HCT116 (cell line): Measurements from ENCODE around the gene DPH1.

Experiments used
- CTCF ChIP-seq, 3 experiments: fragments of 200-600 bp in 1 of 3; sonication (generic) in 1 of 3; IDR thresholded peaks in 2 of 3; conservative IDR thresholded peaks in 1 of 3; 2 replicates each; pipeline ENCODE4 v1.5.1; 2012 to 2017; ENCODE audit warnings: low read depth in 2 of 3, low read length in 2 of 3, antibody characterized with exemption in 1 of 3, borderline replicate concordance in 1 of 3, control low read depth in 1 of 3, mild to moderate bottlenecking in 1 of 3, mixed read lengths in 1 of 3, mixed run types in 1 of 3, moderate library complexity in 1 of 3; ENCODE audit not compliant: insufficient read depth in 1 of 3
- MAX ChIP-seq: IDR thresholded peaks from 2 replicates; pipeline ENCODE4 v1.6.1; 2012

DNA sequence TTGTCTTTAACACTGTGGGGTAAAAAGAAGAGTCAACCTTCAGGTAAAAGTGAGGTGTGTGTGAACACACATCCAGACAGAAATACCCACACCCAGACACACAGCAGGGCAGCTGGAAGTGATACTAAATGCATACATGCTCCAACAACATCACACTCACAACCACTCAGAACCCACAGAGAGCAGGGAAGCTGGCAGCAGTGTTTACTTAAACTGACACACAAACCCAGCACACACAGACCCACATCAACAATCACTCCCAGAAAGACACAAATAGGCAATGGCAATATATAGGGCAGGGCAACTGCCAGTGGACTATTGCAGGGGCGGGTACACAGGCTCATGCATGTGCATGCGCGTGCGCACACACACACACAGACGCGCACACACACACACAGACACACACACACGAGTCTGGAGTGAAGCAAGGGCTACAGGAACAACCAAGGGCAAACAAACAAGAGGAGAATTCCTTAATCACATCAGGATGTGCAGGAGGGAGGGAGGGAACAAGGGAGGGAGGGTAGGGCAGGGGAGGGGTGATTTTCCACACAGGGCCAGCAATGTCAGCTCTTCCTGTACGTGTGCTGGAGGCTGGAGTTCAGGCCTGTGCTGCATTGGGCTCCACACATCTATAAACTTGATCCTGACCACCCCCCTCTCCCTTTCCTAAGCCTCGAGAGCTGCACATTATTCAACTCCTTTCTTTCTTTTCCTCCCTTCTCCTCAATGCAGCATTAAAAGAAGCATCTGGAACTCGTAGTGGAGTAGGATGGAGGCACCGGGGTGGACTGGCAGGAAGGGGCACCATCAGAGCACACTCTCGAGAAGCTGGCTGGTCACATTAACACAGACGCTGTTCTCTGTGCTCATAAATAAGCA, 55.1 kb downstream of the DPH1 start:
- TF ChIP-seq CTCF (IDR thresholded peaks at IDR 0.05 in 2 of 3, conservative IDR thresholded peaks at IDR 0.05 in 1 of 3; ENCODE audit: borderline replicate concordance in 1 of 3, insufficient read depth in 1 of 3, low read depth in 2 of 3, low read length in 2 of 3) (no peak), MAX (no peak)
